Fibroblast of the aortic adventitia (primary cell): ENCODE measurements around the gene GKN1. TPM values are rescaled to one million over a fixed set of nuclear protein-coding genes. Genes with fewer than 3 reads are reported as not detected.
A peak's percentile ranks its signal among the peaks of the same experiment; 100 is the strongest.

Source experiments
- DNase-seq: peaks from one replicate; pipeline ENCODE4 v3.0.0-alpha.2; 2010; ENCODE audit warnings: low read depth
- H3K4me3 ChIP-seq: 2 replicates; pipeline ENCODE4 v1.5.1; 2011; ENCODE audit warnings: low read depth, mild to moderate bottlenecking, control low read depth, low read length, moderate library complexity
- CTCF ChIP-seq: IDR thresholded peaks from 2 replicates; pipeline ENCODE4 v1.5.1; 2011; ENCODE audit warnings: mild to moderate bottlenecking, low read length, control low read depth, inconsistent platforms; ENCODE audit not compliant: insufficient read depth
- total RNA-seq: library from RNA; depleted of rRNA; stranded (reverse); fragments of >200 nt; gene quantifications from 2 replicates; pipeline ENCODE4 v1.2.3, GENCODE V29; 2012; ENCODE audit warnings: low replicate concordance

Gene GKN1
- total RNA-seq, 1 donor = not detected

- no peak for TF ChIP-seq CTCF
- DNase-seq = no peak
- H3K4me3 ChIP-seq = no peak overlapping the region
Observed at GRCh38 chr2:68980956-68981355, 6.5 kb downstream of the GKN1 start.

GRCh38 chr2:68987021-68987503 is 12.6 kb downstream of the GKN1 start:
- no peak for TF ChIP-seq CTCF
- H3K4me3 ChIP-seq = no peak overlapping the region
- DNase-seq = peak; percentile 35

- H3K4me3 ChIP-seq = no peak overlapping the region
- DNase-seq = no peak
- no peak for TF ChIP-seq CTCF
Observed at GRCh38 chr2:68989035-68989434, 14.6 kb downstream of the GKN1 start.

- DNase-seq = no peak
- H3K4me3 ChIP-seq = no peak overlapping the region
- TF ChIP-seq CTCF = no peak
Observed at GRCh38 chr2:68992341-68992740, 17.9 kb downstream of the GKN1 start.

GRCh38 chr2:68992933-68993332 is 18.5 kb downstream of the GKN1 start:
- no peak overlapping the region for H3K4me3 ChIP-seq
- no peak for TF ChIP-seq CTCF
- no peak for DNase-seq

- no peak for DNase-seq
- TF ChIP-seq CTCF = no peak
- no peak overlapping the region for H3K4me3 ChIP-seq
Observed at GRCh38 chr2:68993660-68994059, 19.2 kb downstream of the GKN1 start.

- DNase-seq = peak; percentile 85
- H3K4me3 ChIP-seq = no peak overlapping the region
Observed at GRCh38 chr2:68994864-68995263, 20.4 kb downstream of the GKN1 start.

More at GRCh38 chr2:68994864-68995263, 20.4 kb downstream of the GKN1 start:
- no peak for TF ChIP-seq CTCF
